ENCODE measurements around the gene CNTN5.

The CNTN5 gene

GRCh38 chr11:99632969-99633368 is 612.2 kb downstream of the CNTN5 start:
- DNase-seq (ENCODE audit: low read depth): no peak

- DNase-seq (ENCODE audit: low read depth): no peak
Measured at GRCh38 chr11:99634581-99634980, 613.8 kb downstream of the CNTN5 start.

- no peak for DNase-seq (ENCODE audit: low read depth)
Measured at GRCh38 chr11:99638073-99638553, 617.4 kb downstream of the CNTN5 start.

- no peak for DNase-seq (ENCODE audit: low read depth)
Measured at GRCh38 chr11:99640671-99641070, 619.9 kb downstream of the CNTN5 start.

- no peak for DNase-seq (ENCODE audit: low read depth)
Measured at GRCh38 chr11:99645934-99646333, 625.2 kb downstream of the CNTN5 start.

- DNase-seq (ENCODE audit: low read depth): no peak
Measured at GRCh38 chr11:99670067-99670676, 649.4 kb downstream of the CNTN5 start.

GRCh38 chr11:99671808-99672409 is 651.2 kb downstream of the CNTN5 start:
- DNase-seq (ENCODE audit: low read depth): no peak

- DNase-seq (ENCODE audit: low read depth): no peak
Measured at GRCh38 chr11:99676292-99676691, 655.5 kb downstream of the CNTN5 start.

GRCh38 chr11:99682171-99682570 is 661.4 kb downstream of the CNTN5 start:
- no peak for DNase-seq (ENCODE audit: low read depth)

- DNase-seq (ENCODE audit: low read depth): no peak
Measured at GRCh38 chr11:99682646-99683045, 661.9 kb downstream of the CNTN5 start.

- DNase-seq (ENCODE audit: low read depth): no peak
Measured at GRCh38 chr11:99683933-99684332, 663.2 kb downstream of the CNTN5 start.

- no peak for DNase-seq (ENCODE audit: low read depth)
Measured at GRCh38 chr11:99686838-99687237, 666.1 kb downstream of the CNTN5 start.

- DNase-seq (ENCODE audit: low read depth): no peak
Measured at GRCh38 chr11:99687320-99687719, 666.6 kb downstream of the CNTN5 start.

GRCh38 chr11:99693941-99694492 is 673.3 kb downstream of the CNTN5 start:
- DNase-seq (ENCODE audit: low read depth): no peak

- DNase-seq (ENCODE audit: low read depth): no peak
Measured at GRCh38 chr11:99695106-99695505, 674.4 kb downstream of the CNTN5 start.

- no peak for DNase-seq (ENCODE audit: low read depth)
Measured at GRCh38 chr11:99706848-99707247, 686.1 kb downstream of the CNTN5 start.

- no peak for DNase-seq (ENCODE audit: low read depth)
Measured at GRCh38 chr11:99708928-99709672, 688.4 kb downstream of the CNTN5 start.

- DNase-seq (ENCODE audit: low read depth): no peak
Measured at GRCh38 chr11:99716302-99716701, 695.6 kb downstream of the CNTN5 start.

- DNase-seq (ENCODE audit: low read depth): no peak
Measured at GRCh38 chr11:99718291-99718690, 697.5 kb downstream of the CNTN5 start.

- DNase-seq (ENCODE audit: low read depth): no peak
Measured at GRCh38 chr11:99739464-99740089, 718.8 kb downstream of the CNTN5 start.

GRCh38 chr11:99742501-99742900 is 721.8 kb downstream of the CNTN5 start:
- DNase-seq (ENCODE audit: low read depth): no peak

GRCh38 chr11:99759787-99760186 is 739.0 kb downstream of the CNTN5 start:
- no peak for DNase-seq (ENCODE audit: low read depth)
